GM11168 (cell line): ENCODE results near the gene CST3.

ENCODE experiments used
- in situ Hi-C: fragments of 300-500 bp; cut with MboI; formaldehyde crosslinking; loops from one replicate; pipeline ENCODE4 v1.12.0; 2022; ENCODE audit warnings: low sequenced_read_pairs; ENCODE audit not compliant: unreplicated experiment

CST3 gene

GRCh38 chr20:23606652-23607049 is 31.1 kb downstream of the CST3 start:
- in situ Hi-C loops = no loop called here

- in situ Hi-C loops = no loop called here
Measured at GRCh38 chr20:23605867-23606651, 31.7 kb downstream of the CST3 start, which contains the start of gene CST9. TSS of gene CST9 (minus strand) at chr20:23605917. CDS start at chr20:23605864, 53 bp downstream.

GRCh38 chr20:23604306-23604705 is 33.4 kb downstream of the CST3 start:
- in situ Hi-C loops = no loop called here

DNA sequence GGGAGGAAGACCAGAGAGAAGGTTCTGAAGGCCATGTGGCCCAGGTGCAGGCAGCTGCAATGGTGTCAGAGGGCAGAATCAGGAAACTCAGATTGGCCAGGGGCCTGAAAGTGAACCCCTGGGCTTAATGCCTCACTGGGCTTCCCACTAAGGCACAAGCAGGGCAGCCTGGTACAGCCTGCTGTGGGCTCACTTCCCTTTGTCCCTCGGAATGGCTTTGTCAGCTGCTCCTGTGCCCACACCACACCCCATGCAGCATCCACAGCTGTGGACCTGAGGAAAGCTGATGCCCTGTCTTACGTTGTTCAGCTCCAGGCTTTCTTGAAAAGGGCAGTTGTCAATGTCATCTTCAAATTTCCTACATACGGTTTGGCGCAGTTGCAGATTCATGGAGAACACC is 34.4 kb downstream of the CST3 start:
- in situ Hi-C loops = no loop called here

DNA sequence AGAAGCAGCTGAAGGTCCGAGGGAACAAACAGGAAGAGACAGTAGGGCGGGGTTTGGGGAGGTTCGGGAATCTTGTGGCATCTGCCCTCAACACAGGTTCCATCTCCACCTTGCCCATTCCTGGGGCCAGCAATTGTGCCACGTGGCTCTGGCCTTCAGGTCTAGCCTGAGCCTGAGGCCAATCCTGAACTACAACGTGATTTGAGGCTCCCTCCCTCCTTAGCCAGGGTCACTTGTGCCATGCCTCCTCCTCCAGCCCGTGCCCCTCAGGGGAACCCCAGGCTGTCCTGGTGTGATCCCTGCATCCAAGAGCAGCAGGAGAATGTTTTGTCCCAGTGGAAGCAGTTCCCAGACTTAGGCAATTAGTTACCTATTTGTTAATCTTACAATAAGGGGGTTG is 35.1 kb downstream of the CST3 start:
- in situ Hi-C loops = no loop called here

DNA sequence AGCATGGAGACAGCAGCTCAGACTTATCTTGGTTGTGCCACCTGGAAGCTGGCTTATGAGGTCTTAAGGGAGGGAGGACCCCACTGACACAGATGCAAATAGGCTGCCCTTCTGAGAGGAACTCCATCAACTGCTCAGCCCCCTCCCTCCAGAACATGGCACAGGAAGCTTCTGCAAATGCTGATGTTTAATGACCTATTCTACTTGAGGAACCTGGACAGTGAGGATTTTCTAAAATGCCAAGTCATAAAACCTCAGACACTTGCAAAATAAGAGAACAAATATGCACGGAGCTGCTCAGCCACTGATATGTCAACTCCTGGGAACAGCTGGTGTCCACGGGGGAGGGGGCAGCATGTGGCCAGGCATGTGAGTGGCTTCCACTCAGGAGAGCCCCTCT is 35.5 kb downstream of the CST3 start:
- in situ Hi-C loops = no loop called here

DNA sequence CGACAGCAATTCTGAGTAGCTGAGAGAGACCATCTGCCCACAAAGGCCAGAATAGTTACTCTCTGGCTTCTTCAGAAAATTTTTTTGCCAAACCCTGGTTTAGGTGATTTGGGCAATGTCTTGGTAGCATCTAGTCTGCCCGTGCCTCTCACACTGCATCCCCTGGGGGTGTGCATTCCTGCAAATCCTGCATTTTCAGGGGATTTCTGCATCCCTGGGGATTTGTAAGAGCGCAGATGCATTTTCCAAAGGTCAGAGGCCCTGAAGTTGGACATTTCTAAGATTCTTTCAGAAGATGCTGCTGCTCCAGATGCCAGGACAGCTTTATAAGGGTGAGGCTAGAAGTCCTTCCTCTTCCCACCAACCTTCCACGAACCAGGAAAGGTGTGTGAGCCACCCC is 36.0 kb downstream of the CST3 start:
- in situ Hi-C loops = no loop called here

GRCh38 chr20:23598481-23598880 is 39.3 kb downstream of the CST3 start:
- in situ Hi-C loops = no loop called here

GRCh38 chr20:23596579-23597250 is 41.0 kb downstream of the CST3 start:
- in situ Hi-C loops = no loop called here

GRCh38 chr20:23595941-23596340 is 41.8 kb downstream of the CST3 start:
- in situ Hi-C loops = no loop called here

- in situ Hi-C loops = no loop called here
Measured at GRCh38 chr20:23588434-23589403, 49.0 kb downstream of the CST3 start.

DNA sequence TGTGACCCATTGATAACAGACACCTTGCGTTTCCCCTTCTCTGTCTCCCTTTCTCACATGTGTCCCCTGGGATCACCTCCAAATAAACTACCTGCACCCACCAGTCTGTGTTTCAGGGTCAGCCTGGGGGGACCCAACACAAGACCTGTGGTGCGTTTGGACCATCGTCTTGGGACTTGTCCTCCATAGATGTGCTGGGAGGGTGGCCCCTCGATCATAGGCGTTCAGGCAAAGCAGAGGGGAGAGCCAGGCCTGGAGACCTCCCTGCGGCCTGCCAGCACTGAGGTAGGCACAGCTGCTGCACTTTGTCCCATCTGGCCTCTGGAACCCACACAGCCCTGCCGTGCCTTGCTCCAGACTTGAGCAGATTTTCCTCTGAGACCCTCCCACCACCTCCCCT is 50.1 kb downstream of the CST3 start:
- in situ Hi-C loops = no loop called here

- in situ Hi-C loops = no loop called here
Measured at GRCh38 chr20:23586735-23587525, 50.8 kb downstream of the CST3 start.

DNA sequence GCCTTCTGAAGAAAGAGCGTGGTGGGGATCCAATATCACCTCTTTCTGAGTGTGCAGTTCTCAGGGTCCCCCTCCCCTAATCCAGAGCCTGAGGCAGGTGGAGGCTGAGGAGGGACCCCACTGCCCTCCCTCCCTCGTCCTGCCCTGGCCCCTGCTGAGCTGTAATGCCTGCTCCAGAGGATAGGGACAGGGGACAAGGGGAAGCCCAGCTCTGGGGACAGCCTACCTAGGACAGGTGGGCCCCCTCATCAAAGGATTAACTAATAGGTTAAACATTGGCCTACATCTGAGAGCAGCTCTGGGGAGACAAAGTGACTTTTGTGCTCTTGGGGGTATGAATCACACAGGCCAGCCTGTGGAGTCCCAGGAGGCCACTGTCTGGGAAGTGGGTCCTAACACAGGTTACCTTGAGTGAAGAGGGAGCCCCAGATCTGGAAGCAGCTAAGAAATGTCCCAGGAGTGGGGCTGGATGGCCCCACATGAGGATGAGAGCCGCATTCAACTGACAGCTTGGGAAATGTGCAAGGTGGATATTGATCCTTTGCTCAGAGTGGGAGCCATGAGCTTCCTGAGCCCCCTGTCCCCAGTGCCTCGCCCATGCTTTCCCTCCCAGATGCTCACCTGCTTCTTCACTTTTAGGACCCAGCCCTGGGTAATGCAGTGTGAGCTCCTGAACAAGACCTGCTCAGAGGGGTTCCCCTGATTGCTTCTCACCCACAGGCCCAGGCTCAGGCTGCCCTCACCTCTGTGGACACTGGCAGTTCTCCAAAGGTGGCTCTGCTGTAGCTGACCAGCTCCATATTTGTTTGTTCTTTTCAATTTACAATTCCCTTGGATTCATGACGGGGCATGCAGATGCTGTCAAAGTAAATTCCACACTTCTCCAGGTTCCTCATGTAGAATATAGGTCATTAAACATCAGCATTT is 51.7 kb downstream of the CST3 start:
- in situ Hi-C loops = no loop called here

GRCh38 chr20:23585449-23585807 is 52.3 kb downstream of the CST3 start:
- in situ Hi-C loops = no loop called here

- in situ Hi-C loops = no loop called here
Measured at GRCh38 chr20:23584434-23585199, 53.1 kb downstream of the CST3 start.
